ENCODE data around the gene IGFN1.

DNA sequence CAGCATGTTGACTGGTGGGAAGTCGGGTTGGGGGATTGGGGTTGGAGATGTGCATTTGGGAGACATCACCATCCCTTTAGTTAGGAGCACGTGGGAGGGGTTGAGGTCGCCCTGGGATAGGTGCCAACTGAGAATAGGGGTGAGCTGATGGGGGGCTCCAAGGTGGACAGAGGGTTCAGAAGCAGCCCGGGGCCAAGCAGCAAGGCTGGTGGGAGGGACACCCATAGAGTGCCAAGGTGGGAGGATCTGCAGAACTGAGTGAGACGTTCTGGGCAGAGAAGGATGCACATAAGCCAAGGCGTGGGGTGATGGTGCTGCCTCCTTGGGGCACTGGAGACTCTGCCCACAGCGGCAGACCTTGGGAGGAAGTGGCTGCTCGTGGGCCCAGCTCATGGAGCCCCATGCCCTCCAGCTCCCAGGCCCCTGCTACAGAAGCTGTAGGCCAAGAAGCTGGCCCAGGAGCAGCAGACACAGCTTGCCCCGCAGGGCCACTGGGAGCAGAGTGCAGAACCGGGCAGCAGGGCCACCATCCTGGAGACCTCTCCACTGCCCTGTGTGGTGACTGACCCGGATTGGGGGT is 61.3 kb downstream of the IGFN1 start:
- TF ChIP-seq, protein P1, sequence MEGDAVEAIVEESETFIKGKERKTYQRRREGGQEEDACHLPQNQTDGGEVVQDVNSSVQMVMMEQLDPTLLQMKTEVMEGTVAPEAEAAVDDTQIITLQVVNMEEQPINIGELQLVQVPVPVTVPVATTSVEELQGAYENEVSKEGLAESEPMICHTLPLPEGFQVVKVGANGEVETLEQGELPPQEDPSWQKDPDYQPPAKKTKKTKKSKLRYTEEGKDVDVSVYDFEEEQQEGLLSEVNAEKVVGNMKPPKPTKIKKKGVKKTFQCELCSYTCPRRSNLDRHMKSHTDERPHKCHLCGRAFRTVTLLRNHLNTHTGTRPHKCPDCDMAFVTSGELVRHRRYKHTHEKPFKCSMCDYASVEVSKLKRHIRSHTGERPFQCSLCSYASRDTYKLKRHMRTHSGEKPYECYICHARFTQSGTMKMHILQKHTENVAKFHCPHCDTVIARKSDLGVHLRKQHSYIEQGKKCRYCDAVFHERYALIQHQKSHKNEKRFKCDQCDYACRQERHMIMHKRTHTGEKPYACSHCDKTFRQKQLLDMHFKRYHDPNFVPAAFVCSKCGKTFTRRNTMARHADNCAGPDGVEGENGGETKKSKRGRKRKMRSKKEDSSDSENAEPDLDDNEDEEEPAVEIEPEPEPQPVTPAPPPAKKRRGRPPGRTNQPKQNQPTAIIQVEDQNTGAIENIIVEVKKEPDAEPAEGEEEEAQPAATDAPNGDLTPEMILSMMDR (conservative IDR thresholded peaks at IDR 0.05; ENCODE audit: low read depth in 2 of 2): no peak
- TF ChIP-seq POLR2AphosphoS5 (IDR thresholded peaks at IDR 0.05; ENCODE audit: low read depth): no peak
- TF ChIP-seq EZH2 (IDR thresholded peaks at IDR 0.05; ENCODE audit: low read depth, unreplicated experiment): no peak
- TF ChIP-seq EZH2phosphoT487 (IDR thresholded peaks at IDR 0.05; ENCODE audit: unreplicated experiment): no peak
- TF ChIP-seq, protein P2, sequence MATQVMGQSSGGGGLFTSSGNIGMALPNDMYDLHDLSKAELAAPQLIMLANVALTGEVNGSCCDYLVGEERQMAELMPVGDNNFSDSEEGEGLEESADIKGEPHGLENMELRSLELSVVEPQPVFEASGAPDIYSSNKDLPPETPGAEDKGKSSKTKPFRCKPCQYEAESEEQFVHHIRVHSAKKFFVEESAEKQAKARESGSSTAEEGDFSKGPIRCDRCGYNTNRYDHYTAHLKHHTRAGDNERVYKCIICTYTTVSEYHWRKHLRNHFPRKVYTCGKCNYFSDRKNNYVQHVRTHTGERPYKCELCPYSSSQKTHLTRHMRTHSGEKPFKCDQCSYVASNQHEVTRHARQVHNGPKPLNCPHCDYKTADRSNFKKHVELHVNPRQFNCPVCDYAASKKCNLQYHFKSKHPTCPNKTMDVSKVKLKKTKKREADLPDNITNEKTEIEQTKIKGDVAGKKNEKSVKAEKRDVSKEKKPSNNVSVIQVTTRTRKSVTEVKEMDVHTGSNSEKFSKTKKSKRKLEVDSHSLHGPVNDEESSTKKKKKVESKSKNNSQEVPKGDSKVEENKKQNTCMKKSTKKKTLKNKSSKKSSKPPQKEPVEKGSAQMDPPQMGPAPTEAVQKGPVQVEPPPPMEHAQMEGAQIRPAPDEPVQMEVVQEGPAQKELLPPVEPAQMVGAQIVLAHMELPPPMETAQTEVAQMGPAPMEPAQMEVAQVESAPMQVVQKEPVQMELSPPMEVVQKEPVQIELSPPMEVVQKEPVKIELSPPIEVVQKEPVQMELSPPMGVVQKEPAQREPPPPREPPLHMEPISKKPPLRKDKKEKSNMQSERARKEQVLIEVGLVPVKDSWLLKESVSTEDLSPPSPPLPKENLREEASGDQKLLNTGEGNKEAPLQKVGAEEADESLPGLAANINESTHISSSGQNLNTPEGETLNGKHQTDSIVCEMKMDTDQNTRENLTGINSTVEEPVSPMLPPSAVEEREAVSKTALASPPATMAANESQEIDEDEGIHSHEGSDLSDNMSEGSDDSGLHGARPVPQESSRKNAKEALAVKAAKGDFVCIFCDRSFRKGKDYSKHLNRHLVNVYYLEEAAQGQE (IDR thresholded peaks at IDR 0.05; ENCODE audit: unreplicated experiment): no peak
- TF ChIP-seq ZNF114 (CRISPR knock-in tag; IDR thresholded peaks at IDR 0.05): no peak
- TF ChIP-seq NANOG (IDR thresholded peaks at IDR 0.05; ENCODE audit: borderline replicate concordance): no peak
- TF ChIP-seq, protein P3, sequence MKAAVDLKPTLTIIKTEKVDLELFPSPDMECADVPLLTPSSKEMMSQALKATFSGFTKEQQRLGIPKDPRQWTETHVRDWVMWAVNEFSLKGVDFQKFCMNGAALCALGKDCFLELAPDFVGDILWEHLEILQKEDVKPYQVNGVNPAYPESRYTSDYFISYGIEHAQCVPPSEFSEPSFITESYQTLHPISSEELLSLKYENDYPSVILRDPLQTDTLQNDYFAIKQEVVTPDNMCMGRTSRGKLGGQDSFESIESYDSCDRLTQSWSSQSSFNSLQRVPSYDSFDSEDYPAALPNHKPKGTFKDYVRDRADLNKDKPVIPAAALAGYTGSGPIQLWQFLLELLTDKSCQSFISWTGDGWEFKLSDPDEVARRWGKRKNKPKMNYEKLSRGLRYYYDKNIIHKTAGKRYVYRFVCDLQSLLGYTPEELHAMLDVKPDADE (IDR thresholded peaks at IDR 0.05): no peak
- no peak for TF ChIP-seq CREB1 (CRISPR knock-in tag; IDR thresholded peaks at IDR 0.05; ENCODE audit: low read depth)
- TF ChIP-seq, protein P4, sequence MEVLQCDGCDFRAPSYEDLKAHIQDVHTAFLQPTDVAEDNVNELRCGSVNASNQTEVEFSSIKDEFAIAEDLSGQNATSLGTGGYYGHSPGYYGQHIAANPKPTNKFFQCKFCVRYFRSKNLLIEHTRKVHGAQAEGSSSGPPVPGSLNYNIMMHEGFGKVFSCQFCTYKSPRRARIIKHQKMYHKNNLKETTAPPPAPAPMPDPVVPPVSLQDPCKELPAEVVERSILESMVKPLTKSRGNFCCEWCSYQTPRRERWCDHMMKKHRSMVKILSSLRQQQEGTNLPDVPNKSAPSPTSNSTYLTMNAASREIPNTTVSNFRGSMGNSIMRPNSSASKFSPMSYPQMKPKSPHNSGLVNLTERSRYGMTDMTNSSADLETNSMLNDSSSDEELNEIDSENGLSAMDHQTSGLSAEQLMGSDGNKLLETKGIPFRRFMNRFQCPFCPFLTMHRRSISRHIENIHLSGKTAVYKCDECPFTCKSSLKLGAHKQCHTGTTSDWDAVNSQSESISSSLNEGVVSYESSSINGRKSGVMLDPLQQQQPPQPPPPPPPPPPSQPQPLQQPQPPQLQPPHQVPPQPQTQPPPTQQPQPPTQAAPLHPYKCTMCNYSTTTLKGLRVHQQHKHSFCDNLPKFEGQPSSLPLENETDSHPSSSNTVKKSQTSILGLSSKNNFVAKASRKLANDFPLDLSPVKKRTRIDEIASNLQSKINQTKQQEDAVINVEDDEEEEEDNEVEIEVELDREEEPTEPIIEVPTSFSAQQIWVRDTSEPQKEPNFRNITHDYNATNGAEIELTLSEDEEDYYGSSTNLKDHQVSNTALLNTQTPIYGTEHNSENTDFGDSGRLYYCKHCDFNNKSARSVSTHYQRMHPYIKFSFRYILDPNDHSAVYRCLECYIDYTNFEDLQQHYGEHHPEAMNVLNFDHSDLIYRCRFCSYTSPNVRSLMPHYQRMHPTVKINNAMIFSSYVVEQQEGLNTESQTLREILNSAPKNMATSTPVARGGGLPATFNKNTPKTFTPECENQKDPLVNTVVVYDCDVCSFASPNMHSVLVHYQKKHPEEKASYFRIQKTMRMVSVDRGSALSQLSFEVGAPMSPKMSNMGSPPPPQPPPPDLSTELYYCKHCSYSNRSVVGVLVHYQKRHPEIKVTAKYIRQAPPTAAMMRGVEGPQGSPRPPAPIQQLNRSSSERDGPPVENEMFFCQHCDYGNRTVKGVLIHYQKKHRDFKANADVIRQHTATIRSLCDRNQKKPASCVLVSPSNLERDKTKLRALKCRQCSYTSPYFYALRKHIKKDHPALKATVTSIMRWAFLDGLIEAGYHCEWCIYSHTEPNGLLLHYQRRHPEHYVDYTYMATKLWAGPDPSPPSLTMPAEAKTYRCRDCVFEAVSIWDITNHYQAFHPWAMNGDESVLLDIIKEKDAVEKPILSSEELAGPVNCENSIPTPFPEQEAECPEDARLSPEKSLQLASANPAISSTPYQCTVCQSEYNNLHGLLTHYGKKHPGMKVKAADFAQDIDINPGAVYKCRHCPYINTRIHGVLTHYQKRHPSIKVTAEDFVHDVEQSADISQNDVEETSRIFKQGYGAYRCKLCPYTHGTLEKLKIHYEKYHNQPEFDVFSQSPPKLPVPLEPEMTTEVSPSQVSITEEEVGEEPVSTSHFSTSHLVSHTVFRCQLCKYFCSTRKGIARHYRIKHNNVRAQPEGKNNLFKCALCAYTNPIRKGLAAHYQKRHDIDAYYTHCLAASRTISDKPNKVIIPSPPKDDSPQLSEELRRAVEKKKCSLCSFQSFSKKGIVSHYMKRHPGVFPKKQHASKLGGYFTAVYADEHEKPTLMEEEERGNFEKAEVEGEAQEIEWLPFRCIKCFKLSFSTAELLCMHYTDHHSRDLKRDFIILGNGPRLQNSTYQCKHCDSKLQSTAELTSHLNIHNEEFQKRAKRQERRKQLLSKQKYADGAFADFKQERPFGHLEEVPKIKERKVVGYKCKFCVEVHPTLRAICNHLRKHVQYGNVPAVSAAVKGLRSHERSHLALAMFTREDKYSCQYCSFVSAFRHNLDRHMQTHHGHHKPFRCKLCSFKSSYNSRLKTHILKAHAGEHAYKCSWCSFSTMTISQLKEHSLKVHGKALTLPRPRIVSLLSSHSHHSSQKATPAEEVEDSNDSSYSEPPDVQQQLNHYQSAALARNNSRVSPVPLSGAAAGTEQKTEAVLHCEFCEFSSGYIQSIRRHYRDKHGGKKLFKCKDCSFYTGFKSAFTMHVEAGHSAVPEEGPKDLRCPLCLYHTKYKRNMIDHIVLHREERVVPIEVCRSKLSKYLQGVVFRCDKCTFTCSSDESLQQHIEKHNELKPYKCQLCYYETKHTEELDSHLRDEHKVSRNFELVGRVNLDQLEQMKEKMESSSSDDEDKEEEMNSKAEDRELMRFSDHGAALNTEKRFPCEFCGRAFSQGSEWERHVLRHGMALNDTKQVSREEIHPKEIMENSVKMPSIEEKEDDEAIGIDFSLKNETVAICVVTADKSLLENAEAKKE (CRISPR knock-in tag; IDR thresholded peaks at IDR 0.05): no peak
- TF ChIP-seq JUNB (IDR thresholded peaks at IDR 0.05; ENCODE audit: unreplicated experiment): no peak
- no peak for TF ChIP-seq STAT1 (IDR thresholded peaks at IDR 0.05; ENCODE audit: unreplicated experiment)
